ENCODE measurements around the gene ADAM23.

GRCh38 chr2:206556357-206556949 is 113.1 kb downstream of the ADAM23 start:
- peak in 5 of 6 experiments; percentile 23 to 58 (median 39) for TF ChIP-seq CTCF (IDR thresholded peaks at IDR 0.05)
- no peak for TF ChIP-seq POLR2A (IDR thresholded peaks at IDR 0.05)

Measured in adrenal gland (tissue), 5 donors.